PFSK-1 (cell line): ENCODE measurements around the gene COL24A1.

Source experiments
- POLR2AphosphoS5 ChIP-seq: IDR thresholded peaks from 2 replicates; pipeline ENCODE4 v1.6.1; 2012; ENCODE audit warnings: low read depth, mild to moderate bottlenecking, control low read depth, low read length, moderate library complexity
- REST ChIP-seq, 2 experiments: IDR thresholded peaks; 2 replicates each; pipeline versions ENCODE4 v1.6.1 to v1.8.0; 2011 to 2012; ENCODE audit warnings: low read depth in 2 of 2, low read length in 2 of 2, control low read depth in 1 of 2, inconsistent platforms in 1 of 2, mild to moderate bottlenecking in 1 of 2, moderate library complexity in 1 of 2; ENCODE audit not compliant: insufficient read depth in 1 of 2
- SIN3A ChIP-seq: IDR thresholded peaks from 2 replicates; pipeline ENCODE4 v1.6.1; 2012; ENCODE audit warnings: mild to moderate bottlenecking, low read length, moderate library complexity, borderline replicate concordance; ENCODE audit not compliant: insufficient read depth

GRCh38 chr1:85681087-85681486, 475.5 kb downstream of the COL24A1 start:
- TF ChIP-seq POLR2AphosphoS5 = no peak
- no peak for TF ChIP-seq REST (IDR thresholded peaks at IDR 0.05; ENCODE audit: insufficient read depth in 1 of 2, low read depth in 2 of 2, low read length in 2 of 2)
- no peak for TF ChIP-seq SIN3A
